A172 (cell line): ENCODE measurements around the gene RAET1L. TPM values are rescaled to one million over a fixed set of nuclear protein-coding genes. Genes with fewer than 3 reads are reported as not detected.
"Not testable (repeated sequence)": the region's sequence is repeated elsewhere in the genome, so short reads cannot be mapped to it uniquely, and the experiment has no call there.

ENCODE experiments used
- DNase-seq: peaks from one replicate; pipeline ENCODE4 v3.0.0-alpha.2; 2015; ENCODE audit warnings: low spot score
- total RNA-seq: library from RNA; depleted of rRNA; stranded (reverse); fragments of >200 nt; shearing (Covaris generic); gene quantifications from 2 replicates; pipeline ENCODE4 v1.2.3, GENCODE V29; 2014; rRNA removed

Gene RAET1L
- total RNA-seq, 1 experiment from 2014 or later: not detected

DNA sequence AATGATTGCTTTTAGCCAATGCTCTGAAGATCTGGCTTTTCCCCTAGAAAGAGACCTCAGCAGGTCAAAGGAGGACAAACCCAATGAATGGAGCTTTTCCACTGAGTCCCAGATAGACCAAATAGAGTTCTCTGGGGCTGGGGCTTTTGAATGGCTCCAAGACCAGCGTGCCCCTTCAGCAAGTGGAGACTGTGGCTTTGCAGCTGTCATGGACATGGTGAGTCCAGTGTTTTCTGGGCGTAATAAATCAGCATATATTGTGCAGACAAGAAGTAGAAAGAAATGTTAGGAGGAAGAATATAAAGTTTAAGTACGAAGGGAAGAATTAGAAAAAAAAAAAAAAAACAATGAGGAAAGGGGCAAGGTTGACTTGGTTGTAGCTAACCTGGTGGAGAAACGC is 33.5 kb downstream of the RAET1L start:
- DNase-seq: no peak

- DNase-seq: not testable (repeated sequence)
These were observed 33.9 kb downstream of the RAET1L start for GRCh38 chr6:149991472-149991795.

DNA sequence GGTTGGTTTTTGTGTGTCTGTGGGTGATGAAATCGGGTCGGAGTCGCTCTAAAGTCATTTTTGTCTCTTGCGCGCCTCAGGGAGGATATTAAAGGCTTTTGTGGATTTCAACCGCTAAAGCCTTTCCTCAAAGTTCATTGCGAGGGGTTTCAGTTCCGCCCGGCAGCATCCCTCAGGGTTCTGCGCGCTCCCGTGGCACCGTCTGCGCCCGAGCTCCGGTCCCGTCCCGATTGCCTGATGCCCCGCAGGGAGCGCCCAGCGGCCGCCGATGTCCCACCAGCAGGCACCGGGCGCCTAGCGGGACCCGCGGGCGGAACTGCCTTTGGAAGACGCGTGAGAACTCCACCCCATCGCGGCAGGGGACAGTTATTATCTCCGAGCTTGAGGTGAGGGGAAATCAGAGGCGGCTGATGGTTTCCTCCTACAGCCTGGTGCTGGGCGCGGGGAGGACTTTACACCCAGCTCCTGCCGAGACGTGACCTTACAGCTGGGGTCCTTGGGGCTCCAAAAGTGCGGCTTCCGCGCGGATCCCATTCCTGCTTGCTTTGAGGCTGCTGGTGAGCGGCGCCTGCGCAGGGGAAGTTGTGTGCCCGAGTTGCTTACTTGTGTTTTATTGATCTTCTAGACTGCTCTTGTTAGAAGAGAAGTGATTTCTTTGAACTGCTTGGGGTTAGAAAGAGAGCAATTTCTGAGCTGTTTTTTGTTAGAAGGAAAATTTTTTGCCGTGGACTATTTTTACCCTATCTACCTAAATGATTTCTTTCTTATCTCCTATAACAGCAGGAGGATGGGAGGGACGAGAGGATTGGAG is 34.5 kb downstream of the RAET1L start:
- DNase-seq: no peak

DNA sequence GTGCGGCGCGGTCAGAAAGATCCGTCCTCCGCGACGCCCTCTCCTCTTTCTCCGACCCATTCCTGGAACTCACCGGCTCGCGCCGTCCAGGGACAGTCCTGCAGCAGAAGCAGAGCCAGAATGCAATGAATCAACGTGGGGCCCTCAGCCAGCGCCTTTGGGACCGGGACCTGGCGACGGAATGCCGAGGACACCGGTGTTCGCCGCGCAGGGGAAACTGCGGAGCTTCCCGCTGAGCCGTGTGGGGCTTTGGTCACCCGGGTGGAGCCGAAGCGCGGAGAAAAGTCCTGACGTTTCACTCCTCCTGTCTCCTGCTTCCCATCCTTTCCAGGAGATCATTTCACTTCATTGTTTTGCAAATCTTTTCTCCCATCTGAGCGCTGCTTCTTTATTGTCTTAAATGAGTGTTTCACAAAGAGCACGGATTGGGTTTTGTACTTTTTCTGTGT is 35.1 kb downstream of the RAET1L start:
- no peak for DNase-seq

- DNase-seq: no peak
These were observed 36.6 kb downstream of the RAET1L start for GRCh38 chr6:149988550-149989346.

DNA sequence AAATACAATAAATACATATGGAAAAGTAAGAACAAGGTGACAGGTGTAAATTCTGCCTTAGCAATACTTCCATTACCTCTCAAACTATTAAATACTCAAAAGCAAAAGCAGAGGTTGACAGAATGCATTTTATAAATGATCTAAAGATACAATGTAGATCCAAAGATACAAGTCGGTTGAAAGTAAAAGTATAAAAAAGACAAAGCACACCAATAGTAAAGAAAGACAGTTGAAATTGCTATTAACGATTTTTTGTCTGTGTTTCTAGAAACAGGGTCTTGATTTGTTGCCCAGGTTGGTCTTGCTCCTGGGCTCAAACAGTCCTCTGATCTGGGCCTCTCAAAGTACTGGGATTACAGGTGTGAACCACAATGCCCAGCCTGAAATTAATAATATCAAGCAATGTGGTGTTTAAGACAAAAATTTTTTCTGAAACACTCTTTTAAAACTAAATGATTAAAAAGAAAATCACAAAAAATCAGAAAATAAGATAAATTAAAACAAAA is 37.7 kb downstream of the RAET1L start:
- DNase-seq: no peak

- DNase-seq: peak; percentile 29
These were observed 39.8 kb downstream of the RAET1L start for GRCh38 chr6:149985481-149985937.

DNA sequence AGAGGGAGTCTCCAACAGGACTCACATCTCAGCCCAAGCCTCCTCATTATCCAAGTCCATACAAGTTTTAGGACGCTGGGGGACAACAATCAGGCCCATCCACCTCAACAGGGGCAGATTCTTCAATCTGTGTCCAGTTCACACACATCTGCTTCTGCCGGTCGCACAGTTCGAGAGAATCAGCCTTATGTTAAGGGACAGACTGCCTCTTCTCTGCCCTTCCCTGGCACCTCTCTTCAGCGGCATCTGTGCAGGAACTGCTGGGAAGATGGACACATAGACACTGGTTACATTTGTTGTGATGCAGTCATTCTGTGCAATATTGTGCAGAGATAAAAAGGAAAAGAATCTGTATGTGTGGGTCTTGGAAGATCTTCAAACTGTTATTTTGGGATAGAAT is 40.6 kb downstream of the RAET1L start:
- DNase-seq: no peak

DNA sequence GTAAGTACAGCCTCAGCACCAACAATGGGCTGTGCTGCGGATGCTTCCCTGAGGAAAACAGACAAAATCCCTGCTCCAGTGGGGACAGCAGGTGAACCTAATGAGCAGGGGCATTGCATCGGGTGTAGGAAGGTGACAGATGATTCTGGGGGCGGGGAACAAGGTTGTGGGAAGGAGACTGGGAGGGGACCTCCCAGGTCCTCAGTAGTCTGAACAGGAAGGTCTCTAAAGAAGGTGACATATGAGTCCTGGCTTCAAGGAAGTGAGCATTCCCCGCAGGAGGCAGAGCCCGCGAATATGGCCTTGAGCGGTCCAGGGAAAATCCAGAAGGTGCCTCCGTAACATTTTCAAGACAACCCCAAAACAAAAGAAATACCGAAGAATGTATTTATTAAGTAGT is 42.2 kb downstream of the RAET1L start:
- no peak for DNase-seq

GRCh38 chr6:149979293-149979692 is 46.0 kb downstream of the RAET1L start:
- DNase-seq: no peak

- DNase-seq: no peak
These were observed 46.7 kb downstream of the RAET1L start for GRCh38 chr6:149978610-149979009.

DNA sequence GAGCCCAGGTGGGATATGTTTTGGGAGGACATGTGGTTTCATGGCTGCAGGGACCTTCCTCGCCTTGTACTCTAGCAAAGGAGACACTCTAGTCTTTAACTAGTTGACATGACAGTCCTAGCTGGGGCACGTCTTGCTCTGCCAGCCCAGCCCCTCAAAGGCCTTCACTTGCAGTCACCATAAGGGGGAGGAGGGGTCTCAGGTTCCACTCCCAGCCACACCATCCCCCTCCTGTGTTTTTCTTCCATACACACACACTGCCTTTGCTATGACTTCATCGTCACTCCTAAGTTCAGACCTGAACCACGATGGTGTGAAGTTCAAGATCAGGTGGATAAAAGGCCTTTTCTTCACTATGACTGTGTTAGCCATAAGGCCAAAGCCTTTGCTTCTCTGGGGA is 48.1 kb downstream of the RAET1L start:
- DNase-seq: no peak

- DNase-seq: no peak
These were observed 49.9 kb downstream of the RAET1L start for GRCh38 chr6:149975400-149975799.

GRCh38 chr6:149974825-149975224 is 50.5 kb downstream of the RAET1L start:
- DNase-seq: no peak

GRCh38 chr6:149974394-149974793 is 50.9 kb downstream of the RAET1L start:
- not testable (repeated sequence) for DNase-seq

DNA sequence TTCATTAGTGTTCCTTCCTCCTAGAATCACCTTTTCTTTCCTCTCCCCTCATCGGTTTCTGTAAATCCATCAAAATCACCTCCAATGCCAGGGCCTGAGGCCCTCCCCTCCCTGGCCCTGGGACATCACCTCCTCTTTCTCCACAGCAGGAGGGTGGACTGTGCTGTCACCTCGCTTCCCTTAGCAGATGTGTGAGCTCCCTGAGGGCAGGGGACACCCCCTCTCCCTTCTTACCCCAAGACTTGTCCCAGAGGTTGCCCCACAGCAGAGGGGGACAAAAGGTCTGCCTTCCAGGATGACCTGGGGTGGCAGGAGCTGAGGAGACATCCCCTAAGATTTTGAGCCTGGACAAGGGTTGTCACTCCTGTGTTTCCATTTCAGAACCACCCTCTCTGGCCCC is 55.7 kb downstream of the RAET1L start:
- no peak for DNase-seq

GRCh38 chr6:149968909-149969308 is 56.4 kb downstream of the RAET1L start:
- not testable (repeated sequence) for DNase-seq

Other genes starting within 250 kb of the RAET1L start
- 43.4 and 43.9 TPM in 2 replicates for gene LRP11, start 161.2 kb downstream of the RAET1L start, total RNA-seq
- gene RAET1E, start 127.4 kb downstream of the RAET1L start, total RNA-seq: 0.22 and 1.0 TPM in 2 replicates
- gene RAET1G, start 102.4 kb downstream of the RAET1L start, total RNA-seq: 1.1 and 2.0 TPM in 2 replicates
- 13.2 and 17.3 TPM in 2 replicates for gene ULBP2, start 83.5 kb downstream of the RAET1L start, total RNA-seq
- gene ULBP1, start 61.6 kb downstream of the RAET1L start, total RNA-seq: 0.07 and 0.38 TPM in 2 replicates
- 2.1 and 3.3 TPM in 2 replicates for gene ULBP3, start 43.6 kb upstream of the RAET1L start, total RNA-seq
- 0.03 and 0.60 TPM in 2 replicates for gene PPP1R14C, start 117.5 kb upstream of the RAET1L start, total RNA-seq